ENCODE data around the gene WAS. TPM values are rescaled to one million over a fixed set of nuclear protein-coding genes. Genes with fewer than 3 reads are reported as not detected.
"Not testable (repeated sequence)": the region's sequence is repeated elsewhere in the genome, so short reads cannot be mapped to it uniquely, and the experiment has no call there.

The WAS gene
- polyA plus RNA-seq, 1 donor from 2014 or later: 1.0 TPM

DNA sequence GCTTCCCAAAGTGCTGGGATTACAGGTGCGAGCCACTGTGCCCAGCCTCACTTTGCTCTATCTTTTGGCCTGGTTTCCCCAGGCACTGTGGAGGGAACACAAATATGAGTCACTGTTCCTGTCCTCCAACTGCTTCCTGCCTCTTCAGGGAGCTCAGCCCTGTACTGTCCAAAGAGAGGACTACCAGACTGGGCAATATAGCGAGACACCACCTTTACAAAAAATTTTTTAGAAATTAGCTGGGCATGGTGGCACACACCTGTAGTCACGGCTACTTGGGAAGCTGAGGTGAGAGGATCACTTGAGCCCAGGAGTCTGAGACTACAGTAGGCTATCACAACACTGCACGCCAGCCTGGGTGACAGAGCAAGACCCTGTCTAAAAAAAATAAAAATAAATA lies 16.9 kb upstream of the WAS start:
- Histone ChIP-seq H3K36me3 (ENCODE audit: insufficient read depth, low read length) (no peaks in the 10 kb centered on the region), H3K79me2 (replicated peaks; ENCODE audit: insufficient read depth, low read length) (no peaks in the 10 kb centered on the region), H3K4me2 (ENCODE audit: low read length) (no peak overlapping the region), H2AFZ (ENCODE audit: low read depth, low read length) (no peak overlapping the region), H3K27me3 (ENCODE audit: insufficient read depth, low read depth, low read length) (no peaks in the 10 kb centered on the region), H3F3A (ENCODE audit: insufficient read depth, low read length, poor library complexity, severe bottlenecking) (no peaks in the 10 kb centered on the region), H3K4me3 (ENCODE audit: low read length) (no peak overlapping the region), H3K9me3 (ENCODE audit: low read length) (no peaks in the 10 kb centered on the region), H3K9me2 (ENCODE audit: insufficient read depth, low read length) (no peaks in the 10 kb centered on the region), H4K20me1 (ENCODE audit: insufficient read depth) (no peaks in the 10 kb centered on the region), H3K9ac (ENCODE audit: low read length) (no peak overlapping the region), H3K27ac (ENCODE audit: low read length) (no peak overlapping the region)
- TF ChIP-seq SMC3 (conservative IDR thresholded peaks at IDR 0.05; ENCODE audit: poor library complexity) (no peak), TAF1 (IDR thresholded peaks at IDR 0.05; ENCODE audit: low read depth) (no peak), RAD21 (conservative IDR thresholded peaks at IDR 0.05) (no peak), MXI1 (conservative IDR thresholded peaks at IDR 0.05; ENCODE audit: poor library complexity, severe bottlenecking) (no peak), POLR2AphosphoS5 (IDR thresholded peaks at IDR 0.05) (no peak), EZH2 (IDR thresholded peaks at IDR 0.05; ENCODE audit: borderline replicate concordance, insufficient read depth, low read length, poor library complexity, severe bottlenecking) (no peak), EP300 (conservative IDR thresholded peaks at IDR 0.05; ENCODE audit: poor library complexity, severe bottlenecking) (no peak)
- TF ChIP-seq, protein P1, sequence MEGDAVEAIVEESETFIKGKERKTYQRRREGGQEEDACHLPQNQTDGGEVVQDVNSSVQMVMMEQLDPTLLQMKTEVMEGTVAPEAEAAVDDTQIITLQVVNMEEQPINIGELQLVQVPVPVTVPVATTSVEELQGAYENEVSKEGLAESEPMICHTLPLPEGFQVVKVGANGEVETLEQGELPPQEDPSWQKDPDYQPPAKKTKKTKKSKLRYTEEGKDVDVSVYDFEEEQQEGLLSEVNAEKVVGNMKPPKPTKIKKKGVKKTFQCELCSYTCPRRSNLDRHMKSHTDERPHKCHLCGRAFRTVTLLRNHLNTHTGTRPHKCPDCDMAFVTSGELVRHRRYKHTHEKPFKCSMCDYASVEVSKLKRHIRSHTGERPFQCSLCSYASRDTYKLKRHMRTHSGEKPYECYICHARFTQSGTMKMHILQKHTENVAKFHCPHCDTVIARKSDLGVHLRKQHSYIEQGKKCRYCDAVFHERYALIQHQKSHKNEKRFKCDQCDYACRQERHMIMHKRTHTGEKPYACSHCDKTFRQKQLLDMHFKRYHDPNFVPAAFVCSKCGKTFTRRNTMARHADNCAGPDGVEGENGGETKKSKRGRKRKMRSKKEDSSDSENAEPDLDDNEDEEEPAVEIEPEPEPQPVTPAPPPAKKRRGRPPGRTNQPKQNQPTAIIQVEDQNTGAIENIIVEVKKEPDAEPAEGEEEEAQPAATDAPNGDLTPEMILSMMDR (IDR thresholded peaks at IDR 0.05; ENCODE audit: poor library complexity, severe bottlenecking): no peak

DNA sequence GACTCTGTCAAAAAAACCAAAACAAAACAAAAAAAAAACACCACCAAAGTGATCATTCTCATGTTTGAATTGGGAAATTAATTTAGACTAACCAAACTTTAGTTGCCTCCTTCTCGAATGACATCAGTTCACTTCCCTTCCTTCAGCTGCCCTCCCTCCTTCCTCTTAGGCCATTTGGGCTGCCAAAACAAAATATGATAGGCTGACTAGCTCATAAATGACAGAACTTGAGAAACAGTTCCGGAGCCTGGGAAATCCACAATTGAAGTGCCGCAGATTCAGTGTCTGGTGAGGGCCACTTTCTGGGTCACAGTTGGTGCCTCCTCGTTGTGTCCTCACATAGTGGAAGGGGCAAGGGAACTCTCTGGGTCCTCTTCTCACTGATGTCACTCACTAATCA lies 16.1 kb upstream of the WAS start:
- no peaks in the 10 kb centered on the region for H3K36me3 ChIP-seq (ENCODE audit: insufficient read depth, low read length)
- no peak overlapping the region for H3K27ac ChIP-seq (ENCODE audit: low read length)
- no peak overlapping the region for H2AFZ ChIP-seq (ENCODE audit: low read depth, low read length)
- H3F3A ChIP-seq (ENCODE audit: insufficient read depth, low read length, poor library complexity, severe bottlenecking): no peaks in the 10 kb centered on the region
- no peaks in the 10 kb centered on the region for H3K27me3 ChIP-seq (ENCODE audit: insufficient read depth, low read depth, low read length)
- TF ChIP-seq TAF1 (IDR thresholded peaks at IDR 0.05; ENCODE audit: low read depth): no peak
- no peak overlapping the region for H3K9ac ChIP-seq (ENCODE audit: low read length)
- no peak overlapping the region for H3K4me3 ChIP-seq (ENCODE audit: low read length)
- no peaks in the 10 kb centered on the region for H3K79me2 ChIP-seq (replicated peaks; ENCODE audit: insufficient read depth, low read length)
- no peak overlapping the region for H3K4me2 ChIP-seq (ENCODE audit: low read length)
- no peaks in the 10 kb centered on the region for H3K9me2 ChIP-seq (ENCODE audit: insufficient read depth, low read length)
- no peaks in the 10 kb centered on the region for H4K20me1 ChIP-seq (ENCODE audit: insufficient read depth)
- H3K9me3 ChIP-seq (ENCODE audit: low read length): no peaks in the 10 kb centered on the region

DNA sequence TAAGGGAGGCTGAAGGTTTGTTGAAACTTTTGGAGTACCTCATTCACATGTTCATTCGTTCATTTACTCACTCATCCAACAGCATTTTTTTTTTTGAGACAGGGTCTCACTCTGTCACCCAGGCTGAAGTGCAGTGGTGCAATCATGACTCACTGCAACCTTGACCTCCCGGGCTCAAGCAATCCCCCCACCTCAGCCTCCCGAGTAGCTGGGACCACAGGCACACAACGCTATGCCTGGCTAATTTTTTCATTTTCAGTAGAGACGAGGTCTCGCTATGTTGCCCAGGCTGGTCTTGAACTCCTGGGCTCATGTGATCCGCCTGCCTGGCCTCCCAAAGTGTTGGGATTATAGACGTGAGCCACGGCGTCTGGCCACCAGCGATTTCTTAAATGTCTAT lies 15.4 kb upstream of the WAS start:
- not testable (repeated sequence) for H3K9me3 ChIP-seq (ENCODE audit: low read length); H3K27ac ChIP-seq (ENCODE audit: low read length); H4K20me1 ChIP-seq (ENCODE audit: insufficient read depth); H3K9me2 ChIP-seq (ENCODE audit: insufficient read depth, low read length); H3K79me2 ChIP-seq (replicated peaks; ENCODE audit: insufficient read depth, low read length); H2AFZ ChIP-seq (ENCODE audit: low read depth, low read length); H3F3A ChIP-seq (ENCODE audit: insufficient read depth, low read length, poor library complexity, severe bottlenecking); H3K36me3 ChIP-seq (ENCODE audit: insufficient read depth, low read length); H3K9ac ChIP-seq (ENCODE audit: low read length); H3K4me2 ChIP-seq (ENCODE audit: low read length); H3K27me3 ChIP-seq (ENCODE audit: insufficient read depth, low read depth, low read length); H3K4me3 ChIP-seq (ENCODE audit: low read length)

All from neural cell (in vitro differentiated cells).